Measurements from ENCODE around the gene IL19. TPM values are rescaled to one million over a fixed set of nuclear protein-coding genes. Genes with fewer than 3 reads are reported as not detected.

Gene IL19
- polyA plus RNA-seq, 1 donor, result not detected

DNA sequence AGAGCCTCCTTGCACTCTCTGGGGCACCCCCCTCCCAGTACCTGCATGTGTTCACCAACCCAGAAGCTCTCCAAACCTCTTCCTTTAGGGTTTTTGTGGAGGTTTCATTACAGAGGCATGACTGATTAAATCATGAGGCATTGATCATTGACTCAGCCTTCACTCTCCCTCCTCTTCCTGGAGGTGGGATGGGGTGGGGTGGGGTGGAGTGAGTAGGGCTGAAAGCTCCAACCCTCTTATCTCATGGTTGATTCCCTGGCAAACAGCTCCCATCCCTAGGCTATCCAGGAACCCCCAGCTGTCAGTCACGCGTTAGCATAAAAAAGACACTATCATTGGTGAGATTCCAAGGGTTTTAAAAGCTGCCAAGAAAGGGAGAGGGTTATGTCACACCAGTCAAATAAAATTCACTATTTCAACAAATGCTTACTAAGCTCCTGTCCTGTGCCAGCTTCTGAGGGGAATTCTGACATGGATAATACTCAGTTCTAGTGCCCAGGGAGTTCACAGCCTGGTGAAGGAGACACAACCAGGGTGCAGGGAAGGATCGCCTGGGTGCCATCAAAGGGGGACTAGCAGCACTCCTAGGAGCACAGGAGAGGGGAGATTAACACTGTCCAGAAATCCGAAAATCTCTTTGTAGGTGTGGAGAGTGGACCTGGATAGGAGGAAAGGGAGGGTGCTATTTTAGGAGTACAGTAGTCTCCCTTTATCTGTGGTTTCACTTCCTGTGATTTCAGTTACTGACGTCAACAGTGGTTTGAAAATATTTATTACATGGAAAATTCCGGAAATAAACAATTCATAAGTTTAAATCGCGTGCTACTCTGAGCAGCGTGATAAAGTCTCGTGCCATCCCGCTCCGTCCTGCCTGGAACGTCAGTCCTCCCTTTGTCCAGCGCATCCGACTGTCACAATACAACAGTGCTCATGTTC, 119.8 kb downstream of the IL19 start:
- DNase-seq (ENCODE audit: low read depth), result no peak

DNA sequence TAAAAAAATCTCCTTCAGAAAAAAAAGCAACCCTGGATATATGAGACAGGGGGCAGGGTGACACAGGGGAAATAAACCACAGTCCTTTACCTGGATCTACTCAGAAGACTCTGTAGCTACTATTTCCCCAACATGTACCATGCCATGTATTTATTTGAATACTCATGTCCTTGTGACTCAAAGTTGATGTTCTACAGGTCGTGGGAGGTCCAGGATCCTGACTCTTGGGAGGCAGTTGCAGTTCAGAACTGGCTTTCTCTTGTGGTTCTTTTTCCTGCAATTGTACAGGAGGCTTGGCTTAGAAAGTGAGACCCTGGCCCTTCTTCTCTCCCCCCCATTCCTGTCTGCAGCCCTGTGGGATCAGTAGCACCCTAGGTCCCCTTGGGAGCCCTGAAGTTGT, 120.8 kb downstream of the IL19 start:
- DNase-seq (ENCODE audit: low read depth), result no peak

Other genes starting within 250 kb of the IL19 start
- 37.8 TPM for gene EIF2D, start 158.3 kb upstream of the IL19 start, polyA plus RNA-seq (ENCODE audit: insufficient read length)
- gene DYRK3, start 135.2 kb upstream of the IL19 start, polyA plus RNA-seq (ENCODE audit: insufficient read length), result 3.6 TPM
- gene MAPKAPK2, start 85.9 kb upstream of the IL19 start, polyA plus RNA-seq (ENCODE audit: insufficient read length), result 75.5 TPM
- gene IL10, start 1.7 kb downstream of the IL19 start, polyA plus RNA-seq (ENCODE audit: insufficient read length), result 0.49 TPM
- gene IL20, start 94.8 kb downstream of the IL19 start, polyA plus RNA-seq (ENCODE audit: insufficient read length), result not detected
- 0.14 TPM for gene IL24, start 126.7 kb downstream of the IL19 start, polyA plus RNA-seq (ENCODE audit: insufficient read length)
- gene FCMR, start 151.2 kb downstream of the IL19 start, polyA plus RNA-seq (ENCODE audit: insufficient read length), result 1.2 TPM
- gene PIGR, start 175.7 kb downstream of the IL19 start, polyA plus RNA-seq (ENCODE audit: insufficient read length), result not detected
- not detected for gene FCAMR, start 199.7 kb downstream of the IL19 start, polyA plus RNA-seq (ENCODE audit: insufficient read length)

All from forelimb muscle (tissue), 1 donor.